Spleen (tissue), 7 donors: ENCODE results near the gene PBXIP1.
A peak's percentile ranks its signal among the peaks of the same experiment; 100 is the strongest.

Source experiments
- CTCF ChIP-seq, 11 experiments: fragments of 200-600 bp in 7 of 11; fragments of 450-650 bp in 4 of 11; sonication (generic) in 4 of 11; IDR thresholded peaks in 8 of 11; conservative IDR thresholded peaks in 3 of 11; 1 replicate in 7 of 11; 2 replicates in 4 of 11; pipeline versions ENCODE4 v1.4.0 to v1.8.0; 2016 to 2021; ENCODE audit warnings: antibody characterized with exemption in 11 of 11, inconsistent platforms in 4 of 11, mild to moderate bottlenecking in 1 of 11
- POLR2A ChIP-seq, 3 donors: fragments of 450-650 bp; IDR thresholded peaks; one replicate each; pipeline ENCODE4 v1.5.1; 2017; ENCODE audit warnings: antibody characterized with exemption in 3 of 3, mild to moderate bottlenecking in 1 of 3
- POLR2AphosphoS5 ChIP-seq, 3 donors: sonication (generic); formaldehyde crosslinking; IDR thresholded peaks; one replicate each; pipeline ENCODE4 v1.5.1; 2017; ENCODE audit warnings: antibody characterized with exemption in 3 of 3
- donor health status: DM: no; HTN: no; CAD: no; lungs with moderate emphysema.
- donor health status: DM: no; HTN: no; CAD: no.
- donor health status: DM: no; HTN: no; CAD: no.

GRCh38 chr1:154982897-154983648 is 27.2 kb upstream of the PBXIP1 start, which contains the start of gene FLAD1:
- TF ChIP-seq CTCF (IDR thresholded peaks at IDR 0.05 in 8 of 11, conservative IDR thresholded peaks at IDR 0.05 in 3 of 11) (peak in 3 of 11 experiments; percentile 14 to 33 (median 21)), POLR2A (IDR thresholded peaks at IDR 0.05) (peak in 1 of 3 donors; percentile 30), POLR2AphosphoS5 (IDR thresholded peaks at IDR 0.05) (peak; percentile 65 to 84 (median 81))
